GM23338 (cell line): ENCODE data around the gene PAPPA2. TPM values are rescaled to one million over a fixed set of nuclear protein-coding genes. Genes with fewer than 3 reads are reported as not detected.

Source experiments
- ATAC-seq: fragments of 200-7000 bp; cut with Tn5 transposase; 3 replicates; pipeline ENCODE4 v1.9.1; 2020
- DNase-seq: peaks from one replicate; pipeline ENCODE4 v3.0.0-alpha.2; 2015; ENCODE audit warnings: low spot score
- H2AFZ ChIP-seq: fragments of 200-600 bp; sonication (generic); 2 replicates; pipeline ENCODE4 v1.8.0; 2016; ENCODE audit warnings: antibody characterized with exemption, mild to moderate bottlenecking, moderate library complexity
- H3F3A ChIP-seq: fragments of 200-600 bp; sonication (generic); replicated peaks from 2 replicates; pipeline ENCODE4 v1.8.0; 2017; ENCODE audit warnings: antibody characterized with exemption, mixed run types, low read depth
- H3K27ac ChIP-seq: fragments of 200-600 bp; sonication (generic); 2 replicates; pipeline ENCODE4 v1.6.1; 2016; ENCODE audit warnings: low read depth
- H3K27me3 ChIP-seq: fragments of 200-600 bp; sonication (generic); 2 replicates; pipeline ENCODE4 v1.8.0; 2016; ENCODE audit warnings: mild to moderate bottlenecking, mixed run types, moderate library complexity; ENCODE audit not compliant: insufficient read depth
- H3K36me3 ChIP-seq: fragments of 200-600 bp; sonication (generic); 2 replicates; pipeline ENCODE4 v1.8.0; 2016; ENCODE audit warnings: mild to moderate bottlenecking; ENCODE audit not compliant: insufficient read depth
- H3K4me1 ChIP-seq: fragments of 200-600 bp; sonication (generic); 2 replicates; pipeline ENCODE4 v1.8.0; 2016; ENCODE audit warnings: mild to moderate bottlenecking, moderate library complexity; ENCODE audit not compliant: insufficient read depth
- H3K4me2 ChIP-seq: fragments of 200-600 bp; sonication (generic); 2 replicates; pipeline ENCODE4 v1.7.1; 2017; ENCODE audit warnings: mixed run types
- H3K4me3 ChIP-seq: fragments of 200-600 bp; sonication (generic); 2 replicates; pipeline ENCODE4 v1.6.1; 2016; ENCODE audit warnings: mixed run types
- H3K79me2 ChIP-seq: fragments of 200-600 bp; sonication (generic); replicated peaks from 2 replicates; pipeline ENCODE4 v1.8.0; 2017; ENCODE audit warnings: mild to moderate bottlenecking; ENCODE audit not compliant: insufficient read depth
- H3K9me2 ChIP-seq: fragments of 200-600 bp; sonication (generic); 2 replicates; pipeline ENCODE4 v1.8.0; 2017; ENCODE audit not compliant: insufficient read depth
- H4K20me1 ChIP-seq: fragments of 200-600 bp; sonication (generic); replicated peaks from 2 replicates; pipeline ENCODE4 v1.8.0; 2017; ENCODE audit warnings: mild to moderate bottlenecking; ENCODE audit not compliant: insufficient read depth
- H3K27ac Mint-ChIP-seq: 2 replicates; pipeline ENCODE4 v1.8.0; 2020; ENCODE audit warnings: inconsistent platforms, mild to moderate bottlenecking, moderate library complexity, mixed read lengths
- H3K27me3 Mint-ChIP-seq: 3 replicates; pipeline ENCODE4 v1.8.0; 2022; ENCODE audit warnings: low read depth, mild to moderate bottlenecking, moderate library complexity, mixed read lengths, inconsistent platforms; ENCODE audit not compliant: insufficient read depth, poor library complexity
- H3K36me3 Mint-ChIP-seq: 3 replicates; pipeline ENCODE4 v1.8.0; 2021; ENCODE audit warnings: low read depth, mild to moderate bottlenecking, inconsistent platforms, moderate library complexity, mixed read lengths
- H3K4me1 Mint-ChIP-seq: 3 replicates; pipeline ENCODE4 v1.8.0; 2020; ENCODE audit warnings: mild to moderate bottlenecking, inconsistent platforms, mixed read lengths
- H3K4me3 Mint-ChIP-seq: 3 replicates; pipeline ENCODE4 v1.8.0; 2021; ENCODE audit warnings: moderate library complexity, mild to moderate bottlenecking, inconsistent platforms, mixed read lengths
- H3K9me3 Mint-ChIP-seq: 3 replicates; pipeline ENCODE4 v1.8.0; 2020; ENCODE audit warnings: moderate library complexity, mild to moderate bottlenecking, inconsistent platforms, mixed read lengths
- ETS1 ChIP-seq: IDR thresholded peaks from 2 replicates; pipeline ENCODE4 v1.6.1; 2016; ENCODE audit warnings: antibody characterized with exemption
- EZH2 ChIP-seq: fragments of 200-600 bp; sonication (generic); IDR thresholded peaks from one replicate; pipeline ENCODE4 v1.8.0; 2017; ENCODE audit warnings: antibody characterized with exemption, mild to moderate bottlenecking, low read depth; ENCODE audit not compliant: unreplicated experiment
- JUNB ChIP-seq: IDR thresholded peaks from one replicate; pipeline ENCODE4 v1.6.1; 2016; ENCODE audit warnings: antibody characterized with exemption; ENCODE audit not compliant: unreplicated experiment
- NANOG ChIP-seq: IDR thresholded peaks from 2 replicates; pipeline ENCODE4 v1.6.1; 2016; ENCODE audit warnings: antibody characterized with exemption, borderline replicate concordance
- POLR2AphosphoS5 ChIP-seq: IDR thresholded peaks from 2 replicates; pipeline ENCODE4 v1.6.1; 2016; ENCODE audit warnings: antibody characterized with exemption, low read depth
- ZNF114 ChIP-seq: fragments of 250-450 bp; sonication (Bioruptor Pico); IDR thresholded peaks from 2 replicates; pipeline ENCODE4 v1.5.0; 2020; ENCODE audit warnings: mild to moderate bottlenecking, moderate library complexity
- ZNF331 ChIP-seq: fragments of 250-450 bp; sonication (Bioruptor Pico); IDR thresholded peaks from 2 replicates; pipeline ENCODE4 v1.5.0; 2020; ENCODE audit warnings: low read depth, mild to moderate bottlenecking, moderate library complexity
- ZNF462 ChIP-seq: fragments of 250-450 bp; sonication (Bioruptor Pico); IDR thresholded peaks from 2 replicates; pipeline ENCODE4 v1.5.0; 2020; ENCODE audit warnings: mild to moderate bottlenecking, moderate library complexity
- polyA plus RNA-seq: library from polyadenylated mRNA; unstranded; fragments of >200 nt; fragmentation: Nextera tagmentation; extraction: Ambion mirVana; gene quantifications from 2 replicates; pipeline ENCODE4 v1.2.1, GENCODE V29; 2016
- total RNA-seq: library from RNA; depleted of rRNA; stranded (reverse); fragments of >200 nt; shearing (Covaris generic); gene quantifications from 2 replicates; pipeline ENCODE4 v1.2.3, GENCODE V29; 2014

The PAPPA2 gene
- total and polyA plus RNA-seq, 2 experiments from 2014 or later = 1.4 to 1.7 TPM

GRCh38 chr1:176858433-176858916 is 395.5 kb downstream of the PAPPA2 start:
- H3K4me1 Mint-ChIP-seq = no peaks in the 10 kb centered on the region
- Histone ChIP-seq H3F3A (no peaks in the 10 kb centered on the region), H3K4me2 (no peak overlapping the region), H3K36me3 (no peaks in the 10 kb centered on the region), H4K20me1 (no peaks in the 10 kb centered on the region), H3K4me3 (no peak overlapping the region), H3K9me2 (no peaks in the 10 kb centered on the region), H3K27me3 (no peaks in the 10 kb centered on the region), H3K4me1 (no peaks in the 10 kb centered on the region), H2AFZ (no peak overlapping the region), H3K27ac (no peak overlapping the region), H3K79me2 (no peaks in the 10 kb centered on the region)
- no peak overlapping the region for H3K27ac Mint-ChIP-seq
- no peak for TF ChIP-seq EZH2
- no peak for ATAC-seq
- H3K27me3 Mint-ChIP-seq = peaks cover 2% of the 10 kb centered on the region
- H3K36me3 Mint-ChIP-seq = no peaks in the 10 kb centered on the region
- no peak overlapping the region for H3K4me3 Mint-ChIP-seq
- no peaks in the 10 kb centered on the region for H3K9me3 Mint-ChIP-seq
- DNase-seq = no peak

- H3F3A ChIP-seq = no peaks in the 10 kb centered on the region
- H3K79me2 ChIP-seq = no peaks in the 10 kb centered on the region
- H3K4me2 ChIP-seq = no peak overlapping the region
- no peak for DNase-seq
- no peak overlapping the region for H3K4me3 ChIP-seq
- Mint-ChIP-seq H3K36me3 (no peaks in the 10 kb centered on the region; the same call in 1 of the 3 replicates), H3K9me3 (no peaks in the 10 kb centered on the region), H3K27ac (no peak overlapping the region), H3K27me3 (peaks cover 2% of the 10 kb centered on the region), H3K4me1 (peaks cover 8% of the 10 kb centered on the region; the same call in 2 of the 3 replicates), H3K4me3 (no peak overlapping the region)
- no peak for TF ChIP-seq NANOG
- no peak for TF ChIP-seq JUNB
- no peak for TF ChIP-seq ZNF114
- no peak for TF ChIP-seq ETS1
- no peak for TF ChIP-seq ZNF331 (CRISPR knock-in tag)
- H3K27ac ChIP-seq = no peak overlapping the region
- H2AFZ ChIP-seq = no peak overlapping the region
- peaks cover 3% of the 10 kb centered on the region; the same call in 1 of the 2 replicates for H3K9me2 ChIP-seq
- H4K20me1 ChIP-seq = no peaks in the 10 kb centered on the region
- no peak; the same call in 2 of the 3 replicates for ATAC-seq
- no peaks in the 10 kb centered on the region for H3K36me3 ChIP-seq
- H3K27me3 ChIP-seq = no peaks in the 10 kb centered on the region
- no peaks in the 10 kb centered on the region for H3K4me1 ChIP-seq
Measured at GRCh38 chr1:176863613-176864012, 400.6 kb downstream of the PAPPA2 start.

GRCh38 chr1:176864211-176864610 is 401.2 kb downstream of the PAPPA2 start:
- Histone ChIP-seq H3K4me2 (no peak overlapping the region), H3K4me3 (no peak overlapping the region), H3F3A (no peaks in the 10 kb centered on the region), H4K20me1 (no peaks in the 10 kb centered on the region), H3K4me1 (no peaks in the 10 kb centered on the region), H2AFZ (no peak overlapping the region), H3K79me2 (no peaks in the 10 kb centered on the region), H3K27me3 (no peaks in the 10 kb centered on the region), H3K36me3 (no peaks in the 10 kb centered on the region), H3K9me2 (peaks cover 3% of the 10 kb centered on the region; the same call in 1 of the 2 replicates), H3K27ac (no peak overlapping the region)
- peaks cover 8% of the 10 kb centered on the region; the same call in 2 of the 3 replicates for H3K4me1 Mint-ChIP-seq
- no peak overlapping the region for H3K4me3 Mint-ChIP-seq
- H3K27ac Mint-ChIP-seq = no peak overlapping the region
- no peak for DNase-seq
- peaks cover 2% of the 10 kb centered on the region for H3K27me3 Mint-ChIP-seq
- no peaks in the 10 kb centered on the region; the same call in 1 of the 3 replicates for H3K36me3 Mint-ChIP-seq
- no peaks in the 10 kb centered on the region for H3K9me3 Mint-ChIP-seq
- no peak for ATAC-seq
- TF ChIP-seq ZNF331 (CRISPR knock-in tag) = no peak
- TF ChIP-seq ZNF114 = no peak
- TF ChIP-seq ZNF462 (CRISPR knock-in tag) = no peak
- TF ChIP-seq EZH2 = no peak
- no peak for TF ChIP-seq POLR2AphosphoS5
